Transverse colon (tissue), 4 donors: ENCODE results near the gene STAB1.

ENCODE experiments used
- CTCF ChIP-seq, 5 experiments: fragments of 200-600 bp in 3 of 5; fragments of 450-650 bp in 2 of 5; sonication (generic) in 3 of 5; IDR thresholded peaks; 1 replicate in 2 of 5; 2 replicates in 3 of 5; pipeline ENCODE4 v1.5.1; 2016 to 2017; ENCODE audit warnings: antibody characterized with exemption in 5 of 5, inconsistent platforms in 3 of 5, mild to moderate bottlenecking in 2 of 5, moderate library complexity in 1 of 5
- EP300 ChIP-seq: sonication (generic); formaldehyde crosslinking; IDR thresholded peaks from one replicate; pipeline ENCODE4 v1.6.1; 2017; ENCODE audit warnings: antibody characterized with exemption, low read depth
- POLR2A ChIP-seq: fragments of 450-650 bp; IDR thresholded peaks from one replicate; pipeline ENCODE4 v1.6.1; 2016; ENCODE audit warnings: antibody characterized with exemption, mild to moderate bottlenecking, moderate library complexity
- POLR2AphosphoS5 ChIP-seq, 3 donors: sonication (generic); formaldehyde crosslinking; IDR thresholded peaks; one replicate each; pipeline ENCODE4 v1.6.1; 2016; ENCODE audit warnings: antibody characterized with exemption in 3 of 3

- TF ChIP-seq CTCF (IDR thresholded peaks at IDR 0.05) (no peak), POLR2A (no peak), EP300 (no peak), POLR2AphosphoS5 (IDR thresholded peaks at IDR 0.05) (no peak)
Observed at GRCh38 chr3:52537726-52538421, 42.7 kb downstream of the STAB1 start.
